H1 (cell line): Measurements from ENCODE around the gene ISX. TPM values are rescaled to one million over a fixed set of nuclear protein-coding genes. Genes with fewer than 3 reads are reported as not detected.

ENCODE experiments used
- CTCF ChIA-PET: fragments of 300-600 bp; sonication (Branson Sonifier 250); formaldehyde crosslinking; loops from one replicate; lab custom pipeline; 2021; ENCODE audit not compliant: partially characterized antibody; lab: Charles Lee
- POLR2A ChIA-PET: fragments of 300-600 bp; sonication (Branson Sonifier 250); formaldehyde crosslinking; loops from one replicate; lab custom pipeline; 2021; ENCODE audit warnings: inconsistent platforms; ENCODE audit not compliant: partially characterized antibody; lab: Charles Lee
- DNase-seq, 2 experiments: peaks; one replicate each; pipeline versions ENCODE4 v3.0.0 to v3.0.0-alpha.2; 2010 to 2022; ENCODE audit warnings: low spot score in 2 of 2, low read depth in 1 of 2, mixed read lengths in 1 of 2
- FAIRE-seq: peaks from 2 replicates; lab custom pipeline; 2011; peaks lifted over from hg19 to GRCh38; lab: Jason Lieb, UNC
- H2AFZ ChIP-seq: 2 replicates; pipeline ENCODE4 v1.8.1; 2012; ENCODE audit warnings: low read length, inconsistent platforms
- H2AK5ac ChIP-seq: 2 replicates; pipeline ENCODE4 v1.6.1; 2013; ENCODE audit warnings: low read depth, low read length
- H2BK120ac ChIP-seq: replicated peaks from 2 replicates; pipeline ENCODE3; 2013; ENCODE audit warnings: low read depth, low read length, inconsistent platforms
- H2BK12ac ChIP-seq: 2 replicates; pipeline ENCODE4 v1.6.1; 2013; ENCODE audit warnings: low read depth, low read length
- H2BK15ac ChIP-seq: 2 replicates; pipeline ENCODE4 v1.6.1; 2013; ENCODE audit warnings: low read length
- H2BK20ac ChIP-seq: 2 replicates; pipeline ENCODE4 v1.6.1; 2013; ENCODE audit warnings: low read length
- H2BK5ac ChIP-seq: 2 replicates; pipeline ENCODE4 v1.6.1; 2013; ENCODE audit warnings: low read depth, low read length
- H3K14ac ChIP-seq: 2 replicates; pipeline ENCODE4 v1.6.1; 2013; ENCODE audit warnings: inconsistent platforms; ENCODE audit not compliant: insufficient read length
- H3K18ac ChIP-seq: 2 replicates; pipeline ENCODE4 v1.6.1; 2013; ENCODE audit warnings: low read length; ENCODE audit errors: extremely low read depth
- H3K23ac ChIP-seq: 2 replicates; pipeline ENCODE4 v1.6.1; 2013; ENCODE audit warnings: inconsistent platforms; ENCODE audit not compliant: insufficient read length
- H3K23me2 ChIP-seq: 2 replicates; pipeline ENCODE4 v1.6.1; 2013; ENCODE audit warnings: low read depth, low read length
- H3K27ac ChIP-seq: 2 replicates; pipeline ENCODE4 v1.6.1; 2011; ENCODE audit warnings: low read depth, low read length, inconsistent platforms
- H3K27me3 ChIP-seq, 4 experiments: replicated peaks in 1 of 4; 1 replicate in 1 of 4; 2 replicates in 3 of 4; pipeline versions ENCODE4 v1.6.1 to v1.8.1; 2011 to 2013; ENCODE audit warnings: low read length in 3 of 4, mild to moderate bottlenecking in 3 of 4, inconsistent platforms in 2 of 4, mixed read lengths in 2 of 4, moderate library complexity in 1 of 4; ENCODE audit not compliant: control insufficient read depth in 3 of 4, insufficient read depth in 3 of 4; ENCODE audit errors: extremely low read depth in 1 of 4
- H3K36me3 ChIP-seq, 4 experiments: 2 replicates each; pipeline versions ENCODE4 v1.6.1 to v1.8.1; 2011 to 2013; ENCODE audit warnings: mild to moderate bottlenecking in 4 of 4, low read length in 3 of 4, moderate library complexity in 2 of 4, control low read depth in 1 of 4, inconsistent platforms in 1 of 4; ENCODE audit not compliant: insufficient read depth in 4 of 4, control insufficient read depth in 2 of 4
- H3K4ac ChIP-seq: replicated peaks from 2 replicates; pipeline ENCODE3; 2013; ENCODE audit warnings: low read length, low read depth, mixed read lengths, inconsistent platforms; ENCODE audit not compliant: insufficient read length
- H3K4me1 ChIP-seq, 4 experiments: replicated peaks in 1 of 4; 1 replicate in 1 of 4; 2 replicates in 3 of 4; pipeline versions ENCODE4 v1.6.1 to v1.8.1; 2011 to 2013; ENCODE audit warnings: low read length in 3 of 4, inconsistent platforms in 2 of 4, mixed read lengths in 1 of 4; ENCODE audit not compliant: insufficient read depth in 4 of 4, control insufficient read depth in 3 of 4
- H3K4me2 ChIP-seq, 2 experiments: 2 replicates each; pipeline versions ENCODE4 v1.6.1 to v1.8.1; 2011 to 2013; ENCODE audit warnings: low read depth in 2 of 2, low read length in 2 of 2, control low read depth in 1 of 2, inconsistent platforms in 1 of 2, mild to moderate bottlenecking in 1 of 2; ENCODE audit not compliant: insufficient read depth in 1 of 2
- H3K4me3 ChIP-seq, 4 experiments: fragments of 200-600, 300-600 bp in 1 of 4; sonication (generic), shearing (Covaris generic), sonication (Bioruptor Twin) in 1 of 4; 2 replicates each; pipeline versions ENCODE4 v1.5.1 to v1.8.1; 2011 to 2016; ENCODE audit warnings: low read length in 4 of 4, low read depth in 3 of 4, control low read depth in 2 of 4, inconsistent platforms in 2 of 4, mild to moderate bottlenecking in 2 of 4, mixed read lengths in 1 of 4, moderate library complexity in 1 of 4; ENCODE audit not compliant: insufficient read depth in 2 of 4; ENCODE audit errors: extremely low read depth in 1 of 4
- H3K56ac ChIP-seq: replicated peaks from 2 replicates; pipeline ENCODE3; 2013; ENCODE audit warnings: low read depth, mild to moderate bottlenecking, mixed read lengths, low read length, inconsistent platforms; ENCODE audit not compliant: insufficient read length
- H3K79me1 ChIP-seq: 2 replicates; pipeline ENCODE4 v1.6.1; 2013; ENCODE audit warnings: low read depth, low read length, control low read depth
- H3K79me2 ChIP-seq, 2 experiments: 2 replicates each; pipeline versions ENCODE4 v1.6.1 to v1.8.1; 2012 to 2013; ENCODE audit warnings: low read length in 2 of 2, mild to moderate bottlenecking in 2 of 2, inconsistent platforms in 1 of 2; ENCODE audit not compliant: insufficient read depth in 2 of 2, control insufficient read depth in 1 of 2
- H3K9ac ChIP-seq, 4 experiments: replicated peaks in 1 of 4; 1 replicate in 1 of 4; 2 replicates in 3 of 4; pipeline versions ENCODE4 v1.6.1 to v1.8.1; 2011 to 2013; ENCODE audit warnings: low read depth in 3 of 4, low read length in 3 of 4, control low read depth in 2 of 4, mild to moderate bottlenecking in 2 of 4, moderate library complexity in 2 of 4, inconsistent platforms in 1 of 4; ENCODE audit errors: extremely low read depth in 1 of 4
- H3K9me3 ChIP-seq, 2 experiments: 2 replicates each; pipeline versions ENCODE4 v1.6.1 to v1.8.1; 2012 to 2013; ENCODE audit warnings: mild to moderate bottlenecking in 2 of 2, moderate library complexity in 2 of 2, control low read depth in 1 of 2, inconsistent platforms in 1 of 2, low read depth in 1 of 2, low read length in 1 of 2, mixed read lengths in 1 of 2; ENCODE audit not compliant: insufficient read depth in 2 of 2
- H4K20me1 ChIP-seq, 2 experiments: replicated peaks in 1 of 2; 2 replicates each; pipeline versions ENCODE3 to v1.8.1; 2011 to 2013; ENCODE audit warnings: inconsistent platforms in 2 of 2, low read length in 2 of 2, mild to moderate bottlenecking in 1 of 2; ENCODE audit not compliant: insufficient read depth in 2 of 2, control insufficient read depth in 1 of 2
- H4K5ac ChIP-seq: 2 replicates; pipeline ENCODE4 v1.6.1; 2013; ENCODE audit warnings: low read length, low read depth, mixed read lengths, inconsistent platforms; ENCODE audit not compliant: insufficient read length
- H4K8ac ChIP-seq: 2 replicates; pipeline ENCODE4 v1.8.0; 2013; ENCODE audit warnings: mild to moderate bottlenecking, moderate library complexity, low read length, inconsistent platforms; ENCODE audit not compliant: insufficient read depth; ENCODE audit errors: extremely low read depth
- H4K91ac ChIP-seq: replicated peaks from 2 replicates; pipeline ENCODE3; 2013; ENCODE audit warnings: low read length, mixed read lengths, inconsistent platforms; ENCODE audit not compliant: insufficient read length
- ATF3 ChIP-seq: IDR thresholded peaks from 2 replicates; pipeline ENCODE4 v1.6.1; 2011; ENCODE audit warnings: low read depth, mild to moderate bottlenecking, low read length; ENCODE audit not compliant: insufficient read depth
- BCL11A ChIP-seq, 2 experiments: IDR thresholded peaks; one replicate each; pipeline ENCODE4 v1.6.1; 2011; ENCODE audit warnings: low read depth in 2 of 2, low read length in 2 of 2, mild to moderate bottlenecking in 2 of 2
- BRCA1 ChIP-seq: IDR thresholded peaks from 2 replicates; pipeline ENCODE4 v1.6.1; 2012; ENCODE audit warnings: low read depth, low read length, improper control_type of control experiment
- CBX5 ChIP-seq: fragments of 300-800, 300-1000 bp; sonication (generic); IDR thresholded peaks from 2 replicates; pipeline ENCODE4 v1.7.1; 2016; ENCODE audit warnings: antibody characterized with exemption, low read length, low read depth
- CREB1 ChIP-seq: IDR thresholded peaks from 2 replicates; pipeline ENCODE4 v1.6.1; 2012; ENCODE audit warnings: inconsistent platforms
- EP300 ChIP-seq, 2 experiments: IDR thresholded peaks; 1 replicate in 1 of 2; 2 replicates in 1 of 2; pipeline ENCODE4 v1.6.1; 2011 to 2012; ENCODE audit warnings: low read depth in 2 of 2, low read length in 2 of 2, mild to moderate bottlenecking in 2 of 2, borderline replicate concordance in 1 of 2, inconsistent platforms in 1 of 2, moderate library complexity in 1 of 2
- EZH2 ChIP-seq: fragments of 200-600 bp; sonication (generic); IDR thresholded peaks from 2 replicates; pipeline ENCODE4 v1.7.1; 2012; ENCODE audit warnings: low read depth, mild to moderate bottlenecking, moderate library complexity, low read length, inconsistent platforms; ENCODE audit not compliant: severe bottlenecking
- MAX ChIP-seq: IDR thresholded peaks from 2 replicates; pipeline ENCODE4 v1.6.1; 2012; ENCODE audit warnings: inconsistent platforms
- PHF8 ChIP-seq: fragments of 200-600 bp; sonication (generic); conservative IDR thresholded peaks from 2 replicates; pipeline ENCODE4 v1.7.1; 2012; ENCODE audit warnings: low read depth, mild to moderate bottlenecking, inconsistent platforms, low read length, moderate library complexity
- SP2 ChIP-seq: IDR thresholded peaks from 2 replicates; pipeline ENCODE4 v1.6.1; 2012; ENCODE audit warnings: mild to moderate bottlenecking, low read length, inconsistent platforms
- SUZ12 ChIP-seq: fragments of 200-600 bp; sonication (generic); IDR thresholded peaks from 2 replicates; pipeline ENCODE4 v1.6.1; 2012; ENCODE audit warnings: mild to moderate bottlenecking, inconsistent platforms, low read length, moderate library complexity, mixed read lengths
- TAF7 ChIP-seq: optimal IDR thresholded peaks from 2 replicates; pipeline ENCODE3; 2011; ENCODE audit warnings: low read depth, mild to moderate bottlenecking, inconsistent platforms, low read length, moderate library complexity, borderline replicate concordance
- WGBS, 2 experiments: shearing (Covaris generic) in 1 of 2; methylation state at CpG; one replicate each; pipeline versions ENCODE4 v1.1.6 to v1.1.7; 2013 to 2015; ENCODE audit warnings: low lambda C conversion rate in 2 of 2, mixed read lengths in 2 of 2, inconsistent platforms in 1 of 2, low coverage in 1 of 2, missing lambda C conversion rate in 1 of 2; ENCODE audit not compliant: insufficient replicate concordance in 2 of 2, insufficient coverage in 1 of 2, insufficient read length in 1 of 2; ENCODE audit errors: extremely low coverage in 1 of 2, missing lambda C conversion rate in 1 of 2; 5-methylcytosine and 5-hydroxymethylcytosine counted together
- polyA plus RNA-seq, 7 experiments: library from polyadenylated mRNA; depleted of rRNA in 3 of 7; stranded (reverse) in 5 of 7; unstranded in 2 of 7; fragments of >200 nt in 5 of 7; fragments of 200-250 nt in 2 of 7; gene quantifications; 1 replicate in 5 of 7; 2 replicates in 1 of 7; 4 replicates in 1 of 7; pipeline versions ENCODE4 v1.2.1 to v1.2.3, GENCODE V29; 2011 to 2013; ENCODE audit warnings: missing spikeins in 2 of 7, mixed read lengths in 2 of 7
- total RNA-seq: library from RNA; stranded (reverse); fragmentation: NEBNext Ultra II Directional; extraction: Animal tissue kit (Norgen Biotek cat#: 25700); gene quantifications from 2 replicates; pipeline ENCODE4 v1.2.1, GENCODE V29; 2021

The ISX gene
- total and polyA plus RNA-seq, 2 of the 8 experiments (the other 6 are each of a cell fraction or from before 2014, with no cell fraction given): not detected

- no peak overlapping the region for H2BK120ac ChIP-seq
- TF ChIP-seq SP2 (no peak), CREB1 (no peak), SUZ12 (no peak), ATF3 (no peak), MAX (no peak), EZH2 (no peak), BCL11A (IDR thresholded peaks at IDR 0.05; ENCODE audit: low read depth in 2 of 2, low read length in 2 of 2) (no peak), EP300 (IDR thresholded peaks at IDR 0.05; ENCODE audit: borderline replicate concordance in 1 of 2, low read depth in 2 of 2, low read length in 2 of 2) (no peak), CBX5 (no peak), TAF7 (no peak), PHF8 (no peak), BRCA1 (no peak)
These were observed 41.6 kb upstream of the ISX start for GRCh38 chr22:35024364-35024692.

More at GRCh38 chr22:35024364-35024692, 41.6 kb upstream of the ISX start:
- DNase-seq (no peak), FAIRE-seq (no peak)
- Histone ChIP-seq H3K23me2 (no peaks in the 10 kb centered on the region), H3K4me3 (peak overlapping the region in 2 of 4 experiments; percentile 29 to 38; a peak in 2 of 8 replicates), H3K36me3 (no peaks in the 10 kb centered on the region), H4K20me1 (no peaks in the 10 kb centered on the region), H3K27ac (no peak overlapping the region), H3K4me1 (no peaks in the 10 kb centered on the region; a peak in 2 of 7 replicates), H3K4ac (no peak overlapping the region), H2BK15ac (0 out of 2 replicates have a peak overlapping the region, but pooled peaks have one; percentile 29), H2BK5ac (no peak overlapping the region), H3K27me3 (peaks cover 0 to 4% (median 2%) of the 10 kb centered on the region in 4 experiments; a peak in 1 of 7 replicates), H2AFZ (peak overlapping the region; percentile 88; the same call in 1 of the 2 replicates), H3K56ac (no peak overlapping the region), H3K9me3 (no peaks in the 10 kb centered on the region), H3K79me2 (no peaks in the 10 kb centered on the region), H2BK20ac (no peak overlapping the region), H4K5ac (no peak overlapping the region), H3K79me1 (no peaks in the 10 kb centered on the region), H3K14ac (no peak overlapping the region), H3K23ac (no peak overlapping the region), H4K91ac (peak overlapping the region; percentile 84), H3K9ac (no peak overlapping the region), H2BK12ac (peak overlapping the region; percentile 90; the same call in 1 of the 2 replicates), H4K8ac (no peak overlapping the region; the same call in 1 of the 2 replicates), H2AK5ac (no peak overlapping the region), H3K18ac (no peak overlapping the region), H3K4me2 (peak overlapping the region; percentile 16 to 58; a peak in 3 of 4 replicates)
- ChIA-PET POLR2A (interaction anchor here (1.1 kb wide), 1 partner anchor 609 kb away, joined by 3 read pairs; no protein-coding TSS in a partner anchor), CTCF (interaction anchor here (0.6 to 5.0 kb wide), 39 partner anchors 10 to 1213 kb away, joined by 3 to 39 read pairs (median 4); no protein-coding TSS in a partner anchor)
- WGBS, 2 experiments: 48% methylated on average over 16 of the region's 16 CpGs; no CpG with 5 or more reads in 1 of the 2 experiments
